ENCODE results near the gene VPS11.
A peak's percentile ranks its signal among the peaks of the same experiment; 100 is the strongest.
"Not testable (repeated sequence)": the region's sequence is repeated elsewhere in the genome, so short reads cannot be mapped to it uniquely, and the experiment has no call there.

VPS11 gene

DNA sequence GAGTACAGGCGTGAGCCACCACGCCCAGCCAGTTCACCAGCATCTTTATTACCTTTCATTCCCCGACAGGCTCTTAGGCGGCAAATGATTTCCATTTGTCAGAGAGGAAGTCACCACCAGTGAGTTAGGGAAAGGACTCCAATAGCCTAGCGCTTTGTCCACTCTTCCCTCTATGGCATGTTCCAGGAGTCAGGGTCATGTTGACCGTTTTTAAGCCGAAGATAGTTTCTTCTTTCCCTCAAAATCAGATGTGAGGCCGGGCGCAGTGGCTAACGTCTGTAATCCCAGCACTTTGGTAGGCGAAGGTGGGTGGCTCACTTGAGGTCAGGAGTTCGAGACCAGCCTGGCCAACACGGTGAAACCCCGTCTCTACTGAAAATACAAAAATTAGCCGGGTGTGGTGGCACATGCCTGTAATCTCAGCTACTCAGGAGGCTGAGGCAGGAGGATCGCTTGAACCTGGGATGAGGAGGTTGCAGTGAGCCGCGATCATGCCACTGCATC lies 35.6 kb downstream of the VPS11 start:
- DNase-seq (ENCODE audit: low read depth, low spot score): not testable (repeated sequence)

- no peak for DNase-seq (ENCODE audit: low read depth, low spot score)
Measured at GRCh38 chr11:119103793-119104192, 36.2 kb downstream of the VPS11 start.

- DNase-seq (ENCODE audit: low read depth, low spot score): peak; percentile 76
Measured at GRCh38 chr11:119106564-119107537, 39.2 kb downstream of the VPS11 start, which contains the start of gene C2CD2L. TSS of gene C2CD2L (plus strand) at chr11:119107344. CDS start at chr11:119107742, 398 bp downstream.

GRCh38 chr11:119107538-119108145 lies 40.0 kb downstream of the VPS11 start:
- no peak for DNase-seq (ENCODE audit: low read depth, low spot score)

DNA sequence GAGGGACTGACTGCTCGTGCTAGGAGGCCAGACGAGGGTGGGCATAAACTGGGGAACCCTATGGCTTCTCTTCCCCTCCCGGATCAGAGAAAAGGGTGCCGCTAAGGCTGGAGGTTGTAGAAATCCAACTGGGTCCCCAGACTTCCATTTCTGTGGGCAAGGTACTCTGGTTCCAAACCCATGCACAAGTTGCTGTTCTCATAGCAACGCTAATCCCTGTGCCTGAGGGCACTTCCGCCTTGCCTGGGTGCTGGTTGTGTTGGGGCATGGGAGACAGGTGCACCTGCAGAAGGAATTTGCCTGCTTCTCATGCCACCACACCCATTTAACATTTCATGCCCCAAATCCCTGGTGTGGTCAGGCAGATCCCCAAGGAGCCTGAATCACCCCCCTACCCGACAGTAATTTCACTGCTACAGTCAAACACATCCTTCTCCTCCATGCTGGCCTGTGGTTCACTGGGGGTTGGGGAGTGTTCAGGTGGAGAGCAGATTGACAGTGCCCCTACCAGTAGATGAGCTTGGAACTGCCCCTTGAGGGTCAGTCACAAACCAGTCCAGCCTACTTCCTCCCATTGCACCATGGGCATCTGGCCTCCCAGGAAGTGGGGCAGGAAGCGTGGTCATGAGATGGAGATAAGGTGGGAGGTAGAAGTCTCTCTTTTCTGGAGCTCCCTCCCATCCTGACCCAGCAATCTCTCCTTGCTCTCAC lies 40.7 kb downstream of the VPS11 start:
- DNase-seq (ENCODE audit: low read depth, low spot score): no peak

DNA sequence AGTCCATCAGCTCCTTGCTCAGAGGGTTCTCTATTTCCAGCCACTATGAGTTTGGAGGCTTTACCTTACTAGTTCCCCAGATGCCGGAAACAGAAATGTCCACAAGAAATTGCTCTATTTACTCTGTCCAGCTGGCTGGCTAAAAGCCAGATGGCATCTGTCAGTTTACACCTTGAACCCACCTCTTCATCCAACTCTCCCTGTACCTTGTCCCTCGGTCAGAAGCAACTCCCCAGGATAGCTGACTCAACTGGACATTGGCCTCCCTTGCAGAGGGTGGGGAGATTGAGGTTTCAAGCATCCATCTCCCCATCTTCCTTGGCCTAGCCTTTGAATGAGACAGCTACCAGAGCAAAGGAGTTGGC lies 41.2 kb downstream of the VPS11 start:
- no peak for DNase-seq (ENCODE audit: low read depth, low spot score)

DNA sequence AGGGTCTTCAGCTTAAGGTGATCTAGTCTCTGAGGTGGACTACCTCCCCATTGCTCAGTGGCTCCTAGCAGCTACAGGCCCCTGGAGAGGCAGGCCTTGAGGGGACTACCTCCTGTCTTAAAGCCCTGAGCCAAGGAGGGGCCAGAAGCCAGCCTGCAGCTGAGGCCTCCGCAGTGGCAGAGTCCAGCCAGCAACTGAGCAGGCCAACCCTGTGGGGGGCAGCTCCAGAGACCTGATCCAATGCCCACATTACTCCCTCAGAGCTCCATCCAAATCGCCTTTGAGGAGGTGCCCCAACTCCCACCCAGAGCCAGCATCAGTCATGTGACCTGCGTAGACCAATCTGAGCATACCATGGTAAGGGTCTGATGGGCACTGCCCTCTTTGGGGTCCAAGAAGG lies 42.2 kb downstream of the VPS11 start:
- no peak for DNase-seq (ENCODE audit: low read depth, low spot score)

GRCh38 chr11:119110439-119110838 lies 42.8 kb downstream of the VPS11 start:
- DNase-seq (ENCODE audit: low read depth, low spot score): no peak

DNA sequence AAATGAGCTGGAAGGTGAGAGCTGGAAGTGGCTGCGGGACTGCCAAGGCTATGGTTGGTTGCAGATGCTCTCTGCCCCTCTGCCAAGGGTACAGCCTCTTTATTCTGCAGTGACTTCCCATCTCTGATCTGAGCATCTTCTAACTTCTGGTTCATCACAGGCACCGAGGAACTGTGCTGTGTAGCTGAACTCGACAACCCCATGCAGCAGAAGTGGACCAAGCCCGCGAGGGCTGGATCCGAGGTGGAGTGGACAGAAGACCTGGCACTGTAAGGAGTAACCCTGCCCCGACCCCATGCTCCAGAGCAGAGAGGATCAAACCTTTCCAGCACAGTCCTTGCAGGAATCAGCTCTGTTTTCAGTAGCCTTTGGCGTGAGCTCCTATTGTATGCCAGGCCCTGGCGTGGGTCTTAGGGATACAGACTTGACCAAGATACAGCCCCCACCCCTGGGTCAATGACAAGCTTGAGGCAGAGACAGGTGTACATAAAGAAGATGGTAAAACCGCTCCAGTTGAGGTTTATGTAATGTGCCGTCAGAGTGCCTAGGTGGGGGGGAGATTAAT lies 43.8 kb downstream of the VPS11 start:
- DNase-seq (ENCODE audit: low read depth, low spot score): no peak

GRCh38 chr11:119112314-119113020 lies 44.8 kb downstream of the VPS11 start:
- no peak for DNase-seq (ENCODE audit: low read depth, low spot score)

DNA sequence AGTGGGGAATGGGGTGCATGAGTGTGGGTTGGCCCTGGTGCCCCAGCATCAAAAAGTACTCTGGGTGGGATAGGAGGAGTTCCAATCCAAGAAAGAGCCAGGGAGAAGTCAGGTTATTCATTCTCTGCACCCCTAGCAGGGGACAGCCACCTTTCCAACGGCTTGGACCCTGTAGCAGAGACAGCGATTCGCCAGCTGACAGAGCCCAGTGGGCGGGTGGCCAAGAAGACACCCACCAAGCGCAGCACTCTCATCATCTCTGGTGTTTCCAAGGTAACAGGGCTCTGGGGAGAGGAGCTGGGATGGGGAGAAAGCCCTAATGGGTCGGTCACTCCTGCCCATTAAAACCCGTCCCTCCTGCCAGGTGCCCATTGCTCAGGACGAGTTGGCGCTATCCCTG lies 46.1 kb downstream of the VPS11 start:
- DNase-seq (ENCODE audit: low read depth, low spot score): no peak

GRCh38 chr11:119114351-119114750 lies 46.7 kb downstream of the VPS11 start:
- no peak for DNase-seq (ENCODE audit: low read depth, low spot score)

- DNase-seq (ENCODE audit: low read depth, low spot score): no peak
Measured at GRCh38 chr11:119115484-119116234, 48.0 kb downstream of the VPS11 start.

DNA sequence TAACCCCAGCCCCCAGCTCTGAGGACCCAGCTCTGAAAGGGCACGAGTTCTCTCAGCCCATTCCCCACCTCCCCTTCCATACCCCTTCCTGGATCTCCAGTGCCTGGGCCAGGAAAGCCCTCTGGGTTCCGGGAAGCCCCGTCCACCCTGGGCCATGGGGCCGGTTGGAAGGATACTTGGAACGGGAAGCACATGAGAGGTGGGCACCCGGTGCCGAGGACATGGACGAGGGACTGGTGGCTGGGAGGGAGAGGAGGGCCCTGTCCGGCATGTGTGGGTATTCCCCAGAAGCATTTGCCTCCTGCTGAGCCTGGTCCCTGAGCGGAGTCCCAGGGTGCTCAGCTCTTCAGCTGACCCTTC lies 48.6 kb downstream of the VPS11 start:
- DNase-seq (ENCODE audit: low read depth, low spot score): no peak

- DNase-seq (ENCODE audit: low read depth, low spot score): no peak
Measured at GRCh38 chr11:119116601-119117000, 49.0 kb downstream of the VPS11 start.

GRCh38 chr11:119117004-119117706 lies 49.5 kb downstream of the VPS11 start:
- no peak for DNase-seq (ENCODE audit: low read depth, low spot score)

DNA sequence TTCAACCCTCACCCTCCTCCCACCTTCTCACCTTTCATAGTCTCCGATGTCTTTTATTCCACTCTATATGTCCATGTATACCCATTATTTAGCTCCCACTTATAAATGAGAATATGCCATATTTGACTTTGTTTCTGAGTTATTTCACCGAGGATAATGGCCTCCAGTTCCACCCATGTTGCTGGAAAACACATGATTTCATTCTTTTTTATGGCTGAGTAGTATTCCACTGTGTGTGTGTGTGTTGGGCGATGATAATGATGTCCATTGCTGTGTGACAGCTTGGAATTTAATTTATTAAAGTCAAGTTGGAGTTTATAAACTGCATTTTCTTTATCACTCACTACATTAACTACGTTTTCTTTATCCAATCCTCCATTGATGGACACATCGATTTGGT lies 50.6 kb downstream of the VPS11 start:
- no peak for DNase-seq (ENCODE audit: low read depth, low spot score)

- no peak for DNase-seq (ENCODE audit: low read depth, low spot score)
Measured at GRCh38 chr11:119118946-119119345, 51.3 kb downstream of the VPS11 start.

GRCh38 chr11:119120639-119121007 lies 53.0 kb downstream of the VPS11 start:
- DNase-seq (ENCODE audit: low read depth, low spot score): no peak

All from activated CD4-positive, CD25-positive, alpha-beta regulatory T cell treated with anti-CD3 and anti-CD28 coated beads, Interleukin-2, amount 50 U/mL, for 16 hours (primary cell).